ENCODE measurements around the gene MFSD1.

- TF ChIP-seq EP300 (IDR thresholded peaks at IDR 0.05) (no peak), CTCF (IDR thresholded peaks at IDR 0.05) (no peak)
Observed at GRCh38 chr3:158762701-158763100, 39.2 kb upstream of the MFSD1 start.
